GM23338 (cell line): ENCODE results near the gene SEM1.

Experiments used
- CREB1 ChIP-seq: fragments of 250-450 bp; sonication (Bioruptor Pico); IDR thresholded peaks from 2 replicates; pipeline ENCODE4 v1.5.0; 2020; ENCODE audit warnings: low read depth, mild to moderate bottlenecking, moderate library complexity
- EZH2 ChIP-seq: fragments of 200-600 bp; sonication (generic); IDR thresholded peaks from one replicate; pipeline ENCODE4 v1.8.0; 2017; ENCODE audit warnings: antibody characterized with exemption, mild to moderate bottlenecking, low read depth; ENCODE audit not compliant: unreplicated experiment
- EZH2phosphoT487 ChIP-seq: fragments of 200-600 bp; sonication (generic); IDR thresholded peaks from one replicate; pipeline ENCODE4 v1.8.1; 2018; ENCODE audit warnings: antibody characterized with exemption; ENCODE audit not compliant: unreplicated experiment
- POLR2AphosphoS5 ChIP-seq: IDR thresholded peaks from 2 replicates; pipeline ENCODE4 v1.6.1; 2016; ENCODE audit warnings: antibody characterized with exemption, low read depth
- TF ChIP-seq, protein P1 (sequence below), 2 experiments: fragments of 200-600 bp in 1 of 2; sonication (generic) in 1 of 2; conservative IDR thresholded peaks; 2 replicates each; pipeline versions ENCODE4 v1.5.1 to v1.6.1; 2016 to 2017; ENCODE audit warnings: antibody characterized with exemption in 2 of 2, low read depth in 2 of 2, mild to moderate bottlenecking in 2 of 2, moderate library complexity in 1 of 2
- TF ChIP-seq, protein P2 (sequence below): IDR thresholded peaks from 2 replicates; pipeline ENCODE4 v1.6.1; 2016; ENCODE audit warnings: antibody characterized with exemption
- TF ChIP-seq, protein P3 (sequence below): IDR thresholded peaks from one replicate; pipeline ENCODE4 v1.6.1; 2018; ENCODE audit warnings: antibody characterized with exemption; ENCODE audit not compliant: unreplicated experiment

DNA sequence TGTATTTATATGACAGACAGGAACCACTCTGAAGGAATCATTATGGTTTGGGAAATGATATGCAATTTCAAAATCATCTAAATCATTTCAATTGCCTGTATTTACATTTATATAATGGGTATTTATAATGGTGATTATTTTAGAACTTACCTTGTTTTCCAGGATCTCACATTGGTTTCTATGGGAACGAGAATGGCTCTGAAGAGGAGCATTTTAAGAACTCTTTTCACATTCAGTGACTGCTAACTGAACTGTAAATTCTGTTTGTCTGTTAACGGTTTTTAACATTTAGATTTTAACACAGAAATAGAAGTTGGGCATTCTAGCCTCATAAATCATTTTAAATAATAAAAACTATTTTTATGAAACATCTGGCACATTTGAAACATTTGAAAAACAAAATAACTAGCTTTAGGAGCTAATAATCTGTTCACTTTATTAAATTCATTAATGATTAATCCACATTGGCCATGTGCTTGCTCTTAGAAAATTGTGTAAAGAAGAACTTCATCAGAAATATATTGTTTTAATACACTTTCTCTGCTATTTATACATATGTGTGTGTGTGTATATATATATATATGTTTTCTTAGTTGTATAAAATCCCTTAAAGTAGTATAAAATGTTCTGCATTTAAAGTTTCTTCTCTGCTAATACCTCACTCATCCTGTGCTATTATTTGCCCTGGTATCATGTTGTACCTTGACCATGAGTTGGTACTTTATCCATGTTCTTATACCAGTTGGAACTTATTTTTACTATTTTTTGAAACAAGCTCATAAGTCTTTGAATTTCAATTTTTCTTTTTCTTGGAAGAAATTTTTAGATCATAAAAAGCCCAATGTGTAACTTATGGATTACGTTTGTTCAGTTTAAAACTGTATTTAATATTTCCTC, 8.7 kb upstream of the SEM1 start:
- TF ChIP-seq, protein P1, sequence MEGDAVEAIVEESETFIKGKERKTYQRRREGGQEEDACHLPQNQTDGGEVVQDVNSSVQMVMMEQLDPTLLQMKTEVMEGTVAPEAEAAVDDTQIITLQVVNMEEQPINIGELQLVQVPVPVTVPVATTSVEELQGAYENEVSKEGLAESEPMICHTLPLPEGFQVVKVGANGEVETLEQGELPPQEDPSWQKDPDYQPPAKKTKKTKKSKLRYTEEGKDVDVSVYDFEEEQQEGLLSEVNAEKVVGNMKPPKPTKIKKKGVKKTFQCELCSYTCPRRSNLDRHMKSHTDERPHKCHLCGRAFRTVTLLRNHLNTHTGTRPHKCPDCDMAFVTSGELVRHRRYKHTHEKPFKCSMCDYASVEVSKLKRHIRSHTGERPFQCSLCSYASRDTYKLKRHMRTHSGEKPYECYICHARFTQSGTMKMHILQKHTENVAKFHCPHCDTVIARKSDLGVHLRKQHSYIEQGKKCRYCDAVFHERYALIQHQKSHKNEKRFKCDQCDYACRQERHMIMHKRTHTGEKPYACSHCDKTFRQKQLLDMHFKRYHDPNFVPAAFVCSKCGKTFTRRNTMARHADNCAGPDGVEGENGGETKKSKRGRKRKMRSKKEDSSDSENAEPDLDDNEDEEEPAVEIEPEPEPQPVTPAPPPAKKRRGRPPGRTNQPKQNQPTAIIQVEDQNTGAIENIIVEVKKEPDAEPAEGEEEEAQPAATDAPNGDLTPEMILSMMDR (conservative IDR thresholded peaks at IDR 0.05; ENCODE audit: low read depth in 2 of 2): no peak
- TF ChIP-seq POLR2AphosphoS5: no peak
- no peak for TF ChIP-seq CREB1
- TF ChIP-seq, protein P2, sequence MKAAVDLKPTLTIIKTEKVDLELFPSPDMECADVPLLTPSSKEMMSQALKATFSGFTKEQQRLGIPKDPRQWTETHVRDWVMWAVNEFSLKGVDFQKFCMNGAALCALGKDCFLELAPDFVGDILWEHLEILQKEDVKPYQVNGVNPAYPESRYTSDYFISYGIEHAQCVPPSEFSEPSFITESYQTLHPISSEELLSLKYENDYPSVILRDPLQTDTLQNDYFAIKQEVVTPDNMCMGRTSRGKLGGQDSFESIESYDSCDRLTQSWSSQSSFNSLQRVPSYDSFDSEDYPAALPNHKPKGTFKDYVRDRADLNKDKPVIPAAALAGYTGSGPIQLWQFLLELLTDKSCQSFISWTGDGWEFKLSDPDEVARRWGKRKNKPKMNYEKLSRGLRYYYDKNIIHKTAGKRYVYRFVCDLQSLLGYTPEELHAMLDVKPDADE: no peak
- no peak for TF ChIP-seq EZH2
- no peak for TF ChIP-seq EZH2phosphoT487
- TF ChIP-seq, protein P3, sequence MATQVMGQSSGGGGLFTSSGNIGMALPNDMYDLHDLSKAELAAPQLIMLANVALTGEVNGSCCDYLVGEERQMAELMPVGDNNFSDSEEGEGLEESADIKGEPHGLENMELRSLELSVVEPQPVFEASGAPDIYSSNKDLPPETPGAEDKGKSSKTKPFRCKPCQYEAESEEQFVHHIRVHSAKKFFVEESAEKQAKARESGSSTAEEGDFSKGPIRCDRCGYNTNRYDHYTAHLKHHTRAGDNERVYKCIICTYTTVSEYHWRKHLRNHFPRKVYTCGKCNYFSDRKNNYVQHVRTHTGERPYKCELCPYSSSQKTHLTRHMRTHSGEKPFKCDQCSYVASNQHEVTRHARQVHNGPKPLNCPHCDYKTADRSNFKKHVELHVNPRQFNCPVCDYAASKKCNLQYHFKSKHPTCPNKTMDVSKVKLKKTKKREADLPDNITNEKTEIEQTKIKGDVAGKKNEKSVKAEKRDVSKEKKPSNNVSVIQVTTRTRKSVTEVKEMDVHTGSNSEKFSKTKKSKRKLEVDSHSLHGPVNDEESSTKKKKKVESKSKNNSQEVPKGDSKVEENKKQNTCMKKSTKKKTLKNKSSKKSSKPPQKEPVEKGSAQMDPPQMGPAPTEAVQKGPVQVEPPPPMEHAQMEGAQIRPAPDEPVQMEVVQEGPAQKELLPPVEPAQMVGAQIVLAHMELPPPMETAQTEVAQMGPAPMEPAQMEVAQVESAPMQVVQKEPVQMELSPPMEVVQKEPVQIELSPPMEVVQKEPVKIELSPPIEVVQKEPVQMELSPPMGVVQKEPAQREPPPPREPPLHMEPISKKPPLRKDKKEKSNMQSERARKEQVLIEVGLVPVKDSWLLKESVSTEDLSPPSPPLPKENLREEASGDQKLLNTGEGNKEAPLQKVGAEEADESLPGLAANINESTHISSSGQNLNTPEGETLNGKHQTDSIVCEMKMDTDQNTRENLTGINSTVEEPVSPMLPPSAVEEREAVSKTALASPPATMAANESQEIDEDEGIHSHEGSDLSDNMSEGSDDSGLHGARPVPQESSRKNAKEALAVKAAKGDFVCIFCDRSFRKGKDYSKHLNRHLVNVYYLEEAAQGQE: no peak
